Superior temporal gyrus (tissue), 1 donor: ENCODE measurements around the gene EXOC1.
A peak's percentile ranks its signal among the peaks of the same experiment; 100 is the strongest.
"Not testable (repeated sequence)": the region's sequence is repeated elsewhere in the genome, so short reads cannot be mapped to it uniquely, and the experiment has no call there.

ENCODE experiments used
- DNase-seq: peaks from one replicate; pipeline ENCODE4 v3.0.0-alpha.2; 2016; ENCODE audit errors: extremely low spot score

The EXOC1 gene

GRCh38 chr4:55906989-55907388, 53.5 kb downstream of the EXOC1 start:
- no peak for DNase-seq

- no peak for DNase-seq
Measured at GRCh38 chr4:55907469-55907868, 54.0 kb downstream of the EXOC1 start.

GRCh38 chr4:55910140-55910539, 56.7 kb downstream of the EXOC1 start:
- DNase-seq, result no peak

GRCh38 chr4:55912249-55912648, 58.8 kb downstream of the EXOC1 start:
- no peak for DNase-seq

- DNase-seq, result no peak
Measured at GRCh38 chr4:55920571-55920970, 67.1 kb downstream of the EXOC1 start.

GRCh38 chr4:55921093-55921492, 67.6 kb downstream of the EXOC1 start:
- DNase-seq, result no peak

GRCh38 chr4:55925241-55925640, 71.8 kb downstream of the EXOC1 start:
- DNase-seq, result no peak

GRCh38 chr4:55926610-55927009, 73.2 kb downstream of the EXOC1 start:
- no peak for DNase-seq

GRCh38 chr4:55927803-55928437, 74.5 kb downstream of the EXOC1 start:
- DNase-seq, result no peak

GRCh38 chr4:55928846-55929245, 75.4 kb downstream of the EXOC1 start:
- DNase-seq, result no peak

- no peak for DNase-seq
Measured at GRCh38 chr4:55931043-55931442, 77.6 kb downstream of the EXOC1 start.

GRCh38 chr4:55931833-55932232, 78.4 kb downstream of the EXOC1 start:
- no peak for DNase-seq

- no peak for DNase-seq
Measured at GRCh38 chr4:55932511-55932910, 79.1 kb downstream of the EXOC1 start.

- DNase-seq, result no peak
Measured at GRCh38 chr4:55933611-55934010, 80.2 kb downstream of the EXOC1 start.

- DNase-seq, result not testable (repeated sequence)
Measured at GRCh38 chr4:55935907-55936306, 82.5 kb downstream of the EXOC1 start.

GRCh38 chr4:55938481-55938880, 85.0 kb downstream of the EXOC1 start:
- DNase-seq, result no peak

- DNase-seq, result no peak
Measured at GRCh38 chr4:55939421-55939820, 86.0 kb downstream of the EXOC1 start.

- DNase-seq, result no peak
Measured at GRCh38 chr4:55941881-55942396, 88.5 kb downstream of the EXOC1 start.

GRCh38 chr4:55947254-55947882, 93.9 kb downstream of the EXOC1 start:
- no peak for DNase-seq

GRCh38 chr4:55947912-55948725, 94.7 kb downstream of the EXOC1 start:
- no peak for DNase-seq

GRCh38 chr4:55948726-55949481, 95.5 kb downstream of the EXOC1 start, which contains the start of gene CEP135:
Gene CEP135 (plus strand): TSS chr4:55948945. CDS start chr4:55952131, 3,186 bp downstream.
- peak; percentile 93 for DNase-seq

- no peak for DNase-seq
Measured at GRCh38 chr4:55949482-55949802, 96.0 kb downstream of the EXOC1 start.
